ENCODE measurements around the gene LMO7.
"Not testable (repeated sequence)": the region's sequence is repeated elsewhere in the genome, so short reads cannot be mapped to it uniquely, and the experiment has no call there.

Gene LMO7

GRCh38 chr13:75647126-75647784 is 11.1 kb downstream of the LMO7 start:
- DNase-seq (ENCODE audit: low read depth in 2 of 2): no peak

GRCh38 chr13:75648446-75648845 is 12.3 kb downstream of the LMO7 start:
- no peak for DNase-seq (ENCODE audit: low read depth in 2 of 2)

GRCh38 chr13:75651013-75651412 is 14.9 kb downstream of the LMO7 start:
- DNase-seq (ENCODE audit: low read depth in 2 of 2): no peak

GRCh38 chr13:75652726-75653125 is 16.6 kb downstream of the LMO7 start:
- DNase-seq (ENCODE audit: low read depth in 2 of 2): no peak

- no peak for DNase-seq (ENCODE audit: low read depth in 2 of 2)
These were observed 20.4 kb downstream of the LMO7 start for GRCh38 chr13:75656425-75656989.

- no peak for DNase-seq (ENCODE audit: low read depth in 2 of 2)
These were observed 21.0 kb downstream of the LMO7 start for GRCh38 chr13:75657111-75657510.

- DNase-seq (ENCODE audit: low read depth in 2 of 2): no peak
These were observed 24.6 kb downstream of the LMO7 start for GRCh38 chr13:75660694-75661093.

GRCh38 chr13:75661443-75661842 is 25.3 kb downstream of the LMO7 start:
- DNase-seq (ENCODE audit: low read depth in 2 of 2): no peak

GRCh38 chr13:75666646-75667351 is 30.7 kb downstream of the LMO7 start:
- no peak for DNase-seq (ENCODE audit: low read depth in 2 of 2)

GRCh38 chr13:75669706-75670105 is 33.6 kb downstream of the LMO7 start:
- DNase-seq (ENCODE audit: low read depth in 2 of 2): no peak

GRCh38 chr13:75670496-75670895 is 34.4 kb downstream of the LMO7 start:
- no peak for DNase-seq (ENCODE audit: low read depth in 2 of 2)

- DNase-seq (ENCODE audit: low read depth in 2 of 2): no peak
These were observed 39.3 kb downstream of the LMO7 start for GRCh38 chr13:75675421-75675820.

GRCh38 chr13:75679459-75679858 is 43.3 kb downstream of the LMO7 start:
- no peak for DNase-seq (ENCODE audit: low read depth in 2 of 2)

GRCh38 chr13:75680251-75680650 is 44.1 kb downstream of the LMO7 start:
- not testable (repeated sequence) for DNase-seq (ENCODE audit: low read depth in 2 of 2)

- no peak for DNase-seq (ENCODE audit: low read depth in 2 of 2)
These were observed 46.2 kb downstream of the LMO7 start for GRCh38 chr13:75682326-75682725.

GRCh38 chr13:75685239-75685697 is 49.1 kb downstream of the LMO7 start:
- DNase-seq (ENCODE audit: low read depth in 2 of 2): no peak

- DNase-seq (ENCODE audit: low read depth in 2 of 2): no peak
These were observed 51.1 kb downstream of the LMO7 start for GRCh38 chr13:75687150-75687763.

GRCh38 chr13:75689686-75690085 is 53.6 kb downstream of the LMO7 start:
- DNase-seq (ENCODE audit: low read depth in 2 of 2): no peak

- DNase-seq (ENCODE audit: low read depth in 2 of 2): no peak
These were observed 54.5 kb downstream of the LMO7 start for GRCh38 chr13:75690607-75691006.

- no peak for DNase-seq (ENCODE audit: low read depth in 2 of 2)
These were observed 55.1 kb downstream of the LMO7 start for GRCh38 chr13:75691183-75691582.

GRCh38 chr13:75693227-75693626 is 57.1 kb downstream of the LMO7 start:
- no peak for DNase-seq (ENCODE audit: low read depth in 2 of 2)

- DNase-seq (ENCODE audit: low read depth in 2 of 2): no peak
These were observed 58.6 kb downstream of the LMO7 start for GRCh38 chr13:75694722-75695121.

GRCh38 chr13:75695908-75696307 is 59.8 kb downstream of the LMO7 start:
- DNase-seq (ENCODE audit: low read depth in 2 of 2): peak; percentile 47 to 54

Measured in stimulated activated CD8-positive, alpha-beta memory T cell treated with anti-CD3 and anti-CD28 coated beads, Interleukin-2, amount 100 ng/mL, for 1 hour (primary cell).